HepG2 (cell line): Measurements from ENCODE around the gene KCNAB3. TPM values are rescaled to one million over a fixed set of nuclear protein-coding genes. Genes with fewer than 3 reads are reported as not detected.

Source experiments
- FOXC1 ChIP-seq: sonication (generic); formaldehyde crosslinking; IDR thresholded peaks from 2 replicates; pipeline ENCODE4 v1.8.0; 2022; ENCODE audit warnings: mild to moderate bottlenecking, missing genetic modification reagents, borderline replicate concordance
- KLF16 ChIP-seq, 2 experiments: sonication (generic) in 1 of 2; formaldehyde crosslinking in 1 of 2; IDR thresholded peaks; 2 replicates each; pipeline versions ENCODE4 v1.6.1 to v1.8.0; 2016 to 2023; ENCODE audit warnings: missing genetic modification reagents in 2 of 2, missing compliant biosample characterization in 1 of 2
- MED1 ChIP-seq: sonication (generic); formaldehyde crosslinking; IDR thresholded peaks from 2 replicates; pipeline ENCODE4 v1.4.0; 2020; ENCODE audit warnings: missing genetic modification reagents
- NFYB ChIP-seq: sonication (generic); formaldehyde crosslinking; IDR thresholded peaks from 2 replicates; pipeline ENCODE4 v1.4.0; 2020; ENCODE audit warnings: missing genetic modification reagents
- NPAS2 ChIP-seq: sonication (generic); formaldehyde crosslinking; IDR thresholded peaks from 2 replicates; pipeline ENCODE4 v1.8.0; 2022; ENCODE audit warnings: mild to moderate bottlenecking, missing genetic modification reagents, borderline replicate concordance
- SKI ChIP-seq: fragments of 450-650 bp; IDR thresholded peaks from one replicate; pipeline ENCODE4 v1.6.1; 2018; ENCODE audit warnings: mild to moderate bottlenecking; ENCODE audit not compliant: partially characterized antibody
- TCF12 ChIP-seq, 2 experiments: fragments of 450-650 bp in 1 of 2; sonication (generic) in 1 of 2; formaldehyde crosslinking in 1 of 2; IDR thresholded peaks; 2 replicates each; pipeline versions ENCODE4 v1.6.1 to v1.8.0; 2017 to 2022; ENCODE audit warnings: antibody characterized with exemption in 1 of 2, mild to moderate bottlenecking in 1 of 2, missing genetic modification reagents in 1 of 2, moderate library complexity in 1 of 2
- ZC3H4 ChIP-seq: sonication (generic); formaldehyde crosslinking; IDR thresholded peaks from 2 replicates; pipeline ENCODE4 v1.4.0; 2020; ENCODE audit warnings: missing genetic modification reagents, borderline replicate concordance
- ZFP36L2 ChIP-seq: sonication (generic); formaldehyde crosslinking; IDR thresholded peaks from 2 replicates; pipeline ENCODE4 v1.4.0; 2020; ENCODE audit warnings: missing genetic modification reagents
- ZNF552 ChIP-seq: sonication (generic); formaldehyde crosslinking; IDR thresholded peaks from 2 replicates; pipeline ENCODE4 v1.9.0; 2022; ENCODE audit warnings: missing genetic modification reagents, mild to moderate bottlenecking, borderline replicate concordance
- ZNF660 ChIP-seq: sonication (generic); formaldehyde crosslinking; IDR thresholded peaks from 2 replicates; pipeline ENCODE4 v1.5.1; 2020; ENCODE audit warnings: mild to moderate bottlenecking, low read depth, missing genetic modification reagents, borderline replicate concordance
- polyA plus RNA-seq, 8 experiments: library from polyadenylated mRNA; depleted of rRNA in 3 of 8; stranded (reverse) in 7 of 8; unstranded in 1 of 8; fragments of >200 nt; fragmentation: Illumina TruSeq in 4 of 8; extraction: Trizol in 4 of 8; gene quantifications; 2 replicates each; pipeline versions ENCODE4 v1.2.1 to v1.2.3, GENCODE V29; 2011 to 2016; ENCODE audit warnings: low read depth in 4 of 8, missing spikeins in 1 of 8, mixed read lengths in 1 of 8; ENCODE audit not compliant: insufficient read depth in 1 of 8
- total RNA-seq, 5 experiments: library from RNA; depleted of rRNA; stranded (reverse); fragments of >200 nt; fragmentation: Illumina TruSeq; extraction: Trizol; gene quantifications; 2 replicates each; pipeline ENCODE4 v1.2.3, GENCODE V29; 2016; ENCODE audit warnings: low read depth in 1 of 5
- TF ChIP-seq, protein P1 (sequence below): sonication (generic); formaldehyde crosslinking; IDR thresholded peaks from one replicate; pipeline ENCODE4 v1.5.1; 2020; ENCODE audit warnings: mild to moderate bottlenecking, missing genetic modification reagents; ENCODE audit errors: not compliant biosample characterization
- TF ChIP-seq, protein P2 (sequence below): sonication (generic); formaldehyde crosslinking; IDR thresholded peaks from 2 replicates; pipeline ENCODE4 v1.9.0; 2021; ENCODE audit warnings: mild to moderate bottlenecking, missing genetic modification reagents

KCNAB3 gene
- total and polyA plus RNA-seq, 2 of the 13 experiments (the other 11 are each of a cell fraction or from before 2014, with no cell fraction given), result 0.29 to 0.88 TPM

DNA sequence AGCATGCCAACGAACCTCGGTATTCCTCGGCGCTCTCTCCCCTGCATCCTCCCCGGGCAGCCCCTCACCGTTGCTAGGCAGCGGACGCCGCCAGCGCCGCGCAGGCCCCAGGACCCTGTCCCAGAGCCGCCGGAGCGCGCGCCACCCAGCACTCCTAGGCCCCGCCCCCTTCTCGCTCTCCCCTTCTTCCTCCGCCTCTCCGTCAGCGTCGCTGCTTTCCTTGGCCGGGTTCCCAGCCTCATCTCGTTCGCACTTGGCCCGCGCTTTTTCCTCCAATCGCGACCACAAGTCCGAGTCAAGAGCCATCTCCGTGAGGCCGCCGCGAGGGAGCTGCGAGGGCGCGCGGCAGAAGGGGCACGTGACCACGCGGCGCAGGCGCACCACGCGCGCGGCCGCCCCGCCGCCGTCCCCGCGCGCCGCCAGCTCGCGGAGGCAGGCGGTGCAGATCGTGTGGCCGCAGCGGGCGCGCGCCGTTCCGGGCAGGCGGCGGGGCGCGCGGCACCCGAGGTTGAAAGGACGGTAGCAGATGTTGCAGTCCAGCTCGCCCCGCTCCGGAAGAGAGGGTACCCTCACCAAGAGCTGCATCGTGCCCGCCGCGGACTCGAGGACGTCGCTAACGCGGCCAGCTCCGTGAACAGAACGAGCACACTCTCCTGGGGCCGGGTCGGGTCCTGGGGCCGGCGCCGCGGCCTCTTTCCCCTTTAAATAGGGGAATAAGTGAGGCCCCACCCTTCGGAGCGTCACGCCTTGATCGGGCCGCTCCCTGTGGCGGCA, 13.9 kb downstream of the KCNAB3 start, which contains the start of gene RNF227 (continued):
- TF ChIP-seq, protein P1, sequence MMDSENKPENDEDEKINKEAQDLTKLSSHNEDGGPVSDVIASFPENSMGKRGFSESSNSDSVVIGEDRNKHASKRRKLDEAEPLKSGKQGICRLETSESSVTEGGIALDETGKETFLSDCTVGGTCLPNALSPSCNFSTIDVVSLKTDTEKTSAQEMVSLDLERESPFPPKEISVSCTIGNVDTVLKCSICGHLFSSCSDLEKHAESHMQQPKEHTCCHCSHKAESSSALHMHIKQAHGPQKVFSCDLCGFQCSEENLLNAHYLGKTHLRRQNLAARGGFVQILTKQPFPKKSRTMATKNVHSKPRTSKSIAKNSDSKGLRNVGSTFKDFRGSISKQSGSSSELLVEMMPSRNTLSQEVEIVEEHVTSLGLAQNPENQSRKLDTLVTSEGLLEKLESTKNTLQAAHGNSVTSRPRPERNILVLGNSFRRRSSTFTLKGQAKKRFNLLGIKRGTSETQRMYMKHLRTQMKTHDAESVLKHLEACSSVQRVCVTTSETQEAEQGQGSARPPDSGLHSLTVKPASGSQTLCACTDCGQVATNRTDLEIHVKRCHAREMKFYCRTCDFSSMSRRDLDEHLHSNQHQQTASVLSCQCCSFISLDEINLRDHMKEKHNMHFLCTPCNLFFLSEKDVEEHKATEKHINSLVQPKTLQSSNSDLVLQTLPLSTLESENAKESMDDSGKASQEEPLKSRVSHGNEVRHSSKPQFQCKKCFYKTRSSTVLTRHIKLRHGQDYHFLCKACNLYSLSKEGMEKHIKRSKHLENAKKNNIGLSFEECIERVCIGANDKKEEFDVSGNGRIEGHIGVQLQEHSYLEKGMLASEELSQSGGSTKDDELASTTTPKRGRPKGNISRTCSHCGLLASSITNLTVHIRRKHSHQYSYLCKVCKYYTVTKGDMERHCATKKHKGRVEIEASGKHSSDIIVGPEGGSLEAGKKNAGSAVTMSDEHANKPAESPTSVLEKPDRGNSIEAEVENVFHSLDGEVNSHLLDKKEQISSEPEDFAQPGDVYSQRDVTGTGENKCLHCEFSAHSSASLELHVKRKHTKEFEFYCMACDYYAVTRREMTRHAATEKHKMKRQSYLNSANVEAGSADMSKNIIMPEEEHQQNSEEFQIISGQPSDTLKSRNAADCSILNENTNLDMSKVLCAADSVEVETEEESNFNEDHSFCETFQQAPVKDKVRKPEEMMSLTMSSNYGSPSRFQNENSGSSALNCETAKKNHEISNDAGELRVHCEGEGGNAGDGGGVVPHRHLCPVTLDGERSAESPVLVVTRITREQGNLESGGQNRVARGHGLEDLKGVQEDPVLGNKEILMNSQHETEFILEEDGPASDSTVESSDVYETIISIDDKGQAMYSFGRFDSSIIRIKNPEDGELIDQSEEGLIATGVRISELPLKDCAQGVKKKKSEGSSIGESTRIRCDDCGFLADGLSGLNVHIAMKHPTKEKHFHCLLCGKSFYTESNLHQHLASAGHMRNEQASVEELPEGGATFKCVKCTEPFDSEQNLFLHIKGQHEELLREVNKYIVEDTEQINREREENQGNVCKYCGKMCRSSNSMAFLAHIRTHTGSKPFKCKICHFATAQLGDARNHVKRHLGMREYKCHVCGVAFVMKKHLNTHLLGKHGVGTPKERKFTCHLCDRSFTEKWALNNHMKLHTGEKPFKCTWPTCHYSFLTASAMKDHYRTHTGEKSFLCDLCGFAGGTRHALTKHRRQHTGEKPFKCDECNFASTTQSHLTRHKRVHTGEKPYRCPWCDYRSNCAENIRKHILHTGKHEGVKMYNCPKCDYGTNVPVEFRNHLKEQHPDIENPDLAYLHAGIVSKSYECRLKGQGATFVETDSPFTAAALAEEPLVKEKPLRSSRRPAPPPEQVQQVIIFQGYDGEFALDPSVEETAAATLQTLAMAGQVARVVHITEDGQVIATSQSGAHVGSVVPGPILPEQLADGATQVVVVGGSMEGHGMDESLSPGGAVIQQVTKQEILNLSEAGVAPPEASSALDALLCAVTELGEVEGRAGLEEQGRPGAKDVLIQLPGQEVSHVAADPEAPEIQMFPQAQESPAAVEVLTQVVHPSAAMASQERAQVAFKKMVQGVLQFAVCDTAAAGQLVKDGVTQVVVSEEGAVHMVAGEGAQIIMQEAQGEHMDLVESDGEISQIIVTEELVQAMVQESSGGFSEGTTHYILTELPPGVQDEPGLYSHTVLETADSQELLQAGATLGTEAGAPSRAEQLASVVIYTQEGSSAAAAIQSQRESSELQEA, result peak; percentile 43
- no peak for TF ChIP-seq TCF12 (IDR thresholded peaks at IDR 0.05)
- no peak for TF ChIP-seq TCF12 (CRISPR knock-in tag; IDR thresholded peaks at IDR 0.05)
- no peak for TF ChIP-seq SKI
- TF ChIP-seq MED1, result no peak
- peak in 1 of 2 experiments; percentile 84; a peak in 2 of 4 replicates for TF ChIP-seq KLF16 (CRISPR knock-in tag; IDR thresholded peaks at IDR 0.05)
- TF ChIP-seq NPAS2, result no peak
- TF ChIP-seq FOXC1, result no peak; the same call in 1 of the 2 replicates
- TF ChIP-seq ZFP36L2 (CRISPR knock-in tag), result no peak
- no peak for TF ChIP-seq ZC3H4 (CRISPR knock-in tag)
- TF ChIP-seq ZNF552, result peak; percentile 87; the same call in 1 of the 2 replicates
- TF ChIP-seq, protein P2, sequence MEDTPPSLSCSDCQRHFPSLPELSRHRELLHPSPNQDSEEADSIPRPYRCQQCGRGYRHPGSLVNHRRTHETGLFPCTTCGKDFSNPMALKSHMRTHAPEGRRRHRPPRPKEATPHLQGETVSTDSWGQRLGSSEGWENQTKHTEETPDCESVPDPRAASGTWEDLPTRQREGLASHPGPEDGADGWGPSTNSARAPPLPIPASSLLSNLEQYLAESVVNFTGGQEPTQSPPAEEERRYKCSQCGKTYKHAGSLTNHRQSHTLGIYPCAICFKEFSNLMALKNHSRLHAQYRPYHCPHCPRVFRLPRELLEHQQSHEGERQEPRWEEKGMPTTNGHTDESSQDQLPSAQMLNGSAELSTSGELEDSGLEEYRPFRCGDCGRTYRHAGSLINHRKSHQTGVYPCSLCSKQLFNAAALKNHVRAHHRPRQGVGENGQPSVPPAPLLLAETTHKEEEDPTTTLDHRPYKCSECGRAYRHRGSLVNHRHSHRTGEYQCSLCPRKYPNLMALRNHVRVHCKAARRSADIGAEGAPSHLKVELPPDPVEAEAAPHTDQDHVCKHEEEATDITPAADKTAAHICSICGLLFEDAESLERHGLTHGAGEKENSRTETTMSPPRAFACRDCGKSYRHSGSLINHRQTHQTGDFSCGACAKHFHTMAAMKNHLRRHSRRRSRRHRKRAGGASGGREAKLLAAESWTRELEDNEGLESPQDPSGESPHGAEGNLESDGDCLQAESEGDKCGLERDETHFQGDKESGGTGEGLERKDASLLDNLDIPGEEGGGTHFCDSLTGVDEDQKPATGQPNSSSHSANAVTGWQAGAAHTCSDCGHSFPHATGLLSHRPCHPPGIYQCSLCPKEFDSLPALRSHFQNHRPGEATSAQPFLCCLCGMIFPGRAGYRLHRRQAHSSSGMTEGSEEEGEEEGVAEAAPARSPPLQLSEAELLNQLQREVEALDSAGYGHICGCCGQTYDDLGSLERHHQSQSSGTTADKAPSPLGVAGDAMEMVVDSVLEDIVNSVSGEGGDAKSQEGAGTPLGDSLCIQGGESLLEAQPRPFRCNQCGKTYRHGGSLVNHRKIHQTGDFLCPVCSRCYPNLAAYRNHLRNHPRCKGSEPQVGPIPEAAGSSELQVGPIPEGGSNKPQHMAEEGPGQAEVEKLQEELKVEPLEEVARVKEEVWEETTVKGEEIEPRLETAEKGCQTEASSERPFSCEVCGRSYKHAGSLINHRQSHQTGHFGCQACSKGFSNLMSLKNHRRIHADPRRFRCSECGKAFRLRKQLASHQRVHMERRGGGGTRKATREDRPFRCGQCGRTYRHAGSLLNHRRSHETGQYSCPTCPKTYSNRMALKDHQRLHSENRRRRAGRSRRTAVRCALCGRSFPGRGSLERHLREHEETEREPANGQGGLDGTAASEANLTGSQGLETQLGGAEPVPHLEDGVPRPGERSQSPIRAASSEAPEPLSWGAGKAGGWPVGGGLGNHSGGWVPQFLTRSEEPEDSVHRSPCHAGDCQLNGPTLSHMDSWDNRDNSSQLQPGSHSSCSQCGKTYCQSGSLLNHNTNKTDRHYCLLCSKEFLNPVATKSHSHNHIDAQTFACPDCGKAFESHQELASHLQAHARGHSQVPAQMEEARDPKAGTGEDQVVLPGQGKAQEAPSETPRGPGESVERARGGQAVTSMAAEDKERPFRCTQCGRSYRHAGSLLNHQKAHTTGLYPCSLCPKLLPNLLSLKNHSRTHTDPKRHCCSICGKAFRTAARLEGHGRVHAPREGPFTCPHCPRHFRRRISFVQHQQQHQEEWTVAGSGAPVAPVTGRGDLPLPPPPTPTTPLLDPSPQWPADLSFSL (CRISPR knock-in tag), result no peak
- TF ChIP-seq ZNF660 (CRISPR knock-in tag), result no peak
- TF ChIP-seq NFYB, result 0 out of 2 replicates have a peak, but pooled peaks have one; percentile 27
